ES-I3 (cell line): Measurements from ENCODE around the gene RAD51B.

ENCODE experiments used
- H3K36me3 ChIP-seq: 2 replicates; pipeline ENCODE4 v1.6.1; 2013; ENCODE audit warnings: mild to moderate bottlenecking, low read length, control low read depth, moderate library complexity; ENCODE audit not compliant: insufficient read depth
- H3K4me1 ChIP-seq: 2 replicates; pipeline ENCODE4 v1.6.1; 2013; ENCODE audit warnings: mild to moderate bottlenecking, control low read depth, low read length; ENCODE audit not compliant: insufficient read depth
- H3K9ac ChIP-seq: 2 replicates; pipeline ENCODE4 v1.6.1; 2013; ENCODE audit warnings: low read depth, mild to moderate bottlenecking, low read length, moderate library complexity
- H3K9me3 ChIP-seq: 2 replicates; pipeline ENCODE4 v1.6.1; 2013; ENCODE audit warnings: mild to moderate bottlenecking, low read length, moderate library complexity; ENCODE audit not compliant: control insufficient read depth, insufficient read depth

Gene RAD51B

GRCh38 chr14:67853715-67854114 is 34.1 kb downstream of the RAD51B start:
- Histone ChIP-seq H3K4me1 (no peaks in the 10 kb centered on the region), H3K9ac (no peak overlapping the region), H3K9me3 (no peaks in the 10 kb centered on the region), H3K36me3 (no peaks in the 10 kb centered on the region; the same call in 1 of the 2 replicates)

GRCh38 chr14:67856827-67857226 is 37.2 kb downstream of the RAD51B start:
- no peaks in the 10 kb centered on the region for H3K4me1 ChIP-seq
- no peak overlapping the region for H3K9ac ChIP-seq
- H3K36me3 ChIP-seq: no peaks in the 10 kb centered on the region
- no peaks in the 10 kb centered on the region for H3K9me3 ChIP-seq

GRCh38 chr14:67857778-67858350 is 38.3 kb downstream of the RAD51B start:
- no peaks in the 10 kb centered on the region for H3K36me3 ChIP-seq
- no peaks in the 10 kb centered on the region for H3K9me3 ChIP-seq
- H3K4me1 ChIP-seq: no peaks in the 10 kb centered on the region
- H3K9ac ChIP-seq: no peak overlapping the region

GRCh38 chr14:67859169-67859749 is 39.7 kb downstream of the RAD51B start:
- no peak overlapping the region for H3K9ac ChIP-seq
- no peaks in the 10 kb centered on the region for H3K36me3 ChIP-seq
- no peaks in the 10 kb centered on the region for H3K4me1 ChIP-seq
- H3K9me3 ChIP-seq: no peaks in the 10 kb centered on the region

- H3K4me1 ChIP-seq: no peaks in the 10 kb centered on the region
- peaks cover 11% of the 10 kb centered on the region; the same call in 1 of the 2 replicates for H3K9me3 ChIP-seq
- H3K9ac ChIP-seq: no peak overlapping the region
- no peaks in the 10 kb centered on the region; the same call in 1 of the 2 replicates for H3K36me3 ChIP-seq
Observed at GRCh38 chr14:67863223-67863622, 43.6 kb downstream of the RAD51B start.

- Histone ChIP-seq H3K36me3 (no peaks in the 10 kb centered on the region), H3K9ac (no peak overlapping the region), H3K4me1 (no peaks in the 10 kb centered on the region; the same call in 1 of the 2 replicates), H3K9me3 (no peaks in the 10 kb centered on the region)
Observed at GRCh38 chr14:67875175-67876006, 55.8 kb downstream of the RAD51B start.

GRCh38 chr14:67879026-67879425 is 59.4 kb downstream of the RAD51B start:
- H3K36me3 ChIP-seq: no peaks in the 10 kb centered on the region
- no peaks in the 10 kb centered on the region for H3K9me3 ChIP-seq
- no peaks in the 10 kb centered on the region; the same call in 1 of the 2 replicates for H3K4me1 ChIP-seq
- no peak overlapping the region for H3K9ac ChIP-seq

GRCh38 chr14:67881225-67881624 is 61.6 kb downstream of the RAD51B start:
- no peaks in the 10 kb centered on the region for H3K9me3 ChIP-seq
- H3K36me3 ChIP-seq: no peaks in the 10 kb centered on the region
- H3K9ac ChIP-seq: no peak overlapping the region
- H3K4me1 ChIP-seq: no peaks in the 10 kb centered on the region; the same call in 1 of the 2 replicates

GRCh38 chr14:67882986-67883555 is 63.5 kb downstream of the RAD51B start:
- Histone ChIP-seq H3K9me3 (no peaks in the 10 kb centered on the region), H3K4me1 (no peaks in the 10 kb centered on the region), H3K36me3 (no peaks in the 10 kb centered on the region), H3K9ac (no peak overlapping the region)

GRCh38 chr14:67883717-67884116 is 64.1 kb downstream of the RAD51B start:
- Histone ChIP-seq H3K9me3 (no peaks in the 10 kb centered on the region), H3K36me3 (no peaks in the 10 kb centered on the region), H3K9ac (no peak overlapping the region), H3K4me1 (no peaks in the 10 kb centered on the region)

- Histone ChIP-seq H3K4me1 (no peaks in the 10 kb centered on the region; the same call in 1 of the 2 replicates), H3K9me3 (no peaks in the 10 kb centered on the region), H3K9ac (no peak overlapping the region), H3K36me3 (no peaks in the 10 kb centered on the region)
Observed at GRCh38 chr14:67886191-67886590, 66.6 kb downstream of the RAD51B start.

- Histone ChIP-seq H3K9me3 (no peaks in the 10 kb centered on the region), H3K9ac (no peak overlapping the region), H3K4me1 (peaks cover 5% of the 10 kb centered on the region; the same call in 1 of the 2 replicates), H3K36me3 (no peaks in the 10 kb centered on the region)
Observed at GRCh38 chr14:67887478-67887877, 67.9 kb downstream of the RAD51B start.

GRCh38 chr14:67889455-67889854 is 69.9 kb downstream of the RAD51B start:
- no peak overlapping the region for H3K9ac ChIP-seq
- no peaks in the 10 kb centered on the region for H3K36me3 ChIP-seq
- no peaks in the 10 kb centered on the region for H3K9me3 ChIP-seq
- H3K4me1 ChIP-seq: peaks cover 9% of the 10 kb centered on the region; the same call in 1 of the 2 replicates

- Histone ChIP-seq H3K4me1 (peaks cover 9% of the 10 kb centered on the region; the same call in 1 of the 2 replicates), H3K9me3 (no peaks in the 10 kb centered on the region), H3K9ac (no peak overlapping the region), H3K36me3 (no peaks in the 10 kb centered on the region)
Observed at GRCh38 chr14:67892466-67893100, 73.0 kb downstream of the RAD51B start.
